Measurements from ENCODE around the gene LOX.

DNA sequence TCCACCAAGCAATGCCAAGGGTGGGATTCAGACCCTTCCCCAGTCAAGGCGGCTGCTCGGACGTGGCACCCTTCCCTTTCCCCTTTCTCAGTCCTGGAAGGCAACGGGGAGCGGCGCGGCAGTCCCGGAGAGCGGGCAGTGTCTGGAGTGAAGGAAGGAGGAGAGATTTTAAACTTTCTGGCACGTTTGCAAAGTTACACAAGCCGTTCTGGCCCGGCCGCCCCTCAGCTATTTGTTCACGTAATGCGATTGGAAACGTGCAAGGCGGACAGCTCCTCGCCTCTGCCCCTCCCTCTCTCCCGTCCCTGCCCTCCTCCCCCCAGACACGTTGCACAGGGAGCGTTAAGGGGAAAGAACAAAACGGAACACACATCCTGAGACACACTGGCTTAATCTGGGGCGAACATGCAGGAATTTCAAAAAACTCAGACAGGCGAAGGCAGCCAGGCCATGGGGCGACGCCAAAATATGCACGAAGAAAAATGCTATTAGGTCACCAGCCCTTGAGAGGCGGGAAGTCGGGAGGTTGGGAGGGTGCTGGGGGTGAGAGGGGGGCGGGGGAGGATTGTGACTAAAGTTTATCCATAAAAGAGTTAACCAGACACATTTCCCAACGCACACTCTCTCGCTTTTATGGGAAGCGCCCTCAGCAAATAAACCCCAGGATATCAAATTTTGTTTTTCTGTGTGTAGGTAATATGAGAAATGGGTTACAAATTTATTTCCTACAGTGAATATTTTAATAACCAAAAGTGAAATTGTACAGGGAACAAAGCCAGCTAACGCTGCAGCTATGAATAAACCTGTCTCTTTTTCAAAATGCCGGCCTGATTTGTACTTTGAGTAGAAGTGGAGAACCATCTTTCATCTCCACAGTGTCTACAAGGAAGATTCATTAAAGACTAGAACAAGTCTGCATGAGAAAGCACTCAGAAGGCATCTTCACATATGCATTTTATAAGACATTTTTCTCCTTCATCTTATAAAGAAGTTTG, at the start of gene LOX:
- no peak for TF ChIP-seq EGR1 (IDR thresholded peaks at IDR 0.05)
- TF ChIP-seq EP300 (IDR thresholded peaks at IDR 0.05; ENCODE audit: borderline replicate concordance) = no peak
- TF ChIP-seq, protein P1, sequence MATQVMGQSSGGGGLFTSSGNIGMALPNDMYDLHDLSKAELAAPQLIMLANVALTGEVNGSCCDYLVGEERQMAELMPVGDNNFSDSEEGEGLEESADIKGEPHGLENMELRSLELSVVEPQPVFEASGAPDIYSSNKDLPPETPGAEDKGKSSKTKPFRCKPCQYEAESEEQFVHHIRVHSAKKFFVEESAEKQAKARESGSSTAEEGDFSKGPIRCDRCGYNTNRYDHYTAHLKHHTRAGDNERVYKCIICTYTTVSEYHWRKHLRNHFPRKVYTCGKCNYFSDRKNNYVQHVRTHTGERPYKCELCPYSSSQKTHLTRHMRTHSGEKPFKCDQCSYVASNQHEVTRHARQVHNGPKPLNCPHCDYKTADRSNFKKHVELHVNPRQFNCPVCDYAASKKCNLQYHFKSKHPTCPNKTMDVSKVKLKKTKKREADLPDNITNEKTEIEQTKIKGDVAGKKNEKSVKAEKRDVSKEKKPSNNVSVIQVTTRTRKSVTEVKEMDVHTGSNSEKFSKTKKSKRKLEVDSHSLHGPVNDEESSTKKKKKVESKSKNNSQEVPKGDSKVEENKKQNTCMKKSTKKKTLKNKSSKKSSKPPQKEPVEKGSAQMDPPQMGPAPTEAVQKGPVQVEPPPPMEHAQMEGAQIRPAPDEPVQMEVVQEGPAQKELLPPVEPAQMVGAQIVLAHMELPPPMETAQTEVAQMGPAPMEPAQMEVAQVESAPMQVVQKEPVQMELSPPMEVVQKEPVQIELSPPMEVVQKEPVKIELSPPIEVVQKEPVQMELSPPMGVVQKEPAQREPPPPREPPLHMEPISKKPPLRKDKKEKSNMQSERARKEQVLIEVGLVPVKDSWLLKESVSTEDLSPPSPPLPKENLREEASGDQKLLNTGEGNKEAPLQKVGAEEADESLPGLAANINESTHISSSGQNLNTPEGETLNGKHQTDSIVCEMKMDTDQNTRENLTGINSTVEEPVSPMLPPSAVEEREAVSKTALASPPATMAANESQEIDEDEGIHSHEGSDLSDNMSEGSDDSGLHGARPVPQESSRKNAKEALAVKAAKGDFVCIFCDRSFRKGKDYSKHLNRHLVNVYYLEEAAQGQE (IDR thresholded peaks at IDR 0.05; ENCODE audit: low read depth) = peak; percentile 61; the same call in 1 of the 2 replicates
- TF ChIP-seq, protein P2, sequence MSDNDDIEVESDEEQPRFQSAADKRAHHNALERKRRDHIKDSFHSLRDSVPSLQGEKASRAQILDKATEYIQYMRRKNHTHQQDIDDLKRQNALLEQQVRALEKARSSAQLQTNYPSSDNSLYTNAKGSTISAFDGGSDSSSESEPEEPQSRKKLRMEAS (IDR thresholded peaks at IDR 0.05) = peak; percentile 80
- no peak for TF ChIP-seq YY1 (IDR thresholded peaks at IDR 0.05; ENCODE audit: low read depth)
- no peak for TF ChIP-seq CREB1 (IDR thresholded peaks at IDR 0.05; ENCODE audit: low read depth)
- TF ChIP-seq ZBTB7A (IDR thresholded peaks at IDR 0.05; ENCODE audit: low read depth) = no peak
- TF ChIP-seq RAD21 (IDR thresholded peaks at IDR 0.05; ENCODE audit: low read depth) = no peak
- TF ChIP-seq TCF12 (IDR thresholded peaks at IDR 0.05; ENCODE audit: low read depth) = no peak
